Dermis lymphatic vessel endothelial cell (primary cell): ENCODE measurements around the gene ZXDC. TPM values are rescaled to one million over a fixed set of nuclear protein-coding genes. Genes with fewer than 3 reads are reported as not detected.

Source experiments
- total RNA-seq: library from RNA; depleted of rRNA; stranded (reverse); fragments of >200 nt; gene quantifications from 2 replicates; pipeline ENCODE4 v1.2.1, GENCODE V29; 2014

The ZXDC gene, protein sequence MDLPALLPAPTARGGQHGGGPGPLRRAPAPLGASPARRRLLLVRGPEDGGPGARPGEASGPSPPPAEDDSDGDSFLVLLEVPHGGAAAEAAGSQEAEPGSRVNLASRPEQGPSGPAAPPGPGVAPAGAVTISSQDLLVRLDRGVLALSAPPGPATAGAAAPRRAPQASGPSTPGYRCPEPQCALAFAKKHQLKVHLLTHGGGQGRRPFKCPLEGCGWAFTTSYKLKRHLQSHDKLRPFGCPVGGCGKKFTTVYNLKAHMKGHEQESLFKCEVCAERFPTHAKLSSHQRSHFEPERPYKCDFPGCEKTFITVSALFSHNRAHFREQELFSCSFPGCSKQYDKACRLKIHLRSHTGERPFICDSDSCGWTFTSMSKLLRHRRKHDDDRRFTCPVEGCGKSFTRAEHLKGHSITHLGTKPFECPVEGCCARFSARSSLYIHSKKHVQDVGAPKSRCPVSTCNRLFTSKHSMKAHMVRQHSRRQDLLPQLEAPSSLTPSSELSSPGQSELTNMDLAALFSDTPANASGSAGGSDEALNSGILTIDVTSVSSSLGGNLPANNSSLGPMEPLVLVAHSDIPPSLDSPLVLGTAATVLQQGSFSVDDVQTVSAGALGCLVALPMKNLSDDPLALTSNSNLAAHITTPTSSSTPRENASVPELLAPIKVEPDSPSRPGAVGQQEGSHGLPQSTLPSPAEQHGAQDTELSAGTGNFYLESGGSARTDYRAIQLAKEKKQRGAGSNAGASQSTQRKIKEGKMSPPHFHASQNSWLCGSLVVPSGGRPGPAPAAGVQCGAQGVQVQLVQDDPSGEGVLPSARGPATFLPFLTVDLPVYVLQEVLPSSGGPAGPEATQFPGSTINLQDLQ
- total RNA-seq, result 14.3 and 14.5 TPM in 2 replicates

DNA sequence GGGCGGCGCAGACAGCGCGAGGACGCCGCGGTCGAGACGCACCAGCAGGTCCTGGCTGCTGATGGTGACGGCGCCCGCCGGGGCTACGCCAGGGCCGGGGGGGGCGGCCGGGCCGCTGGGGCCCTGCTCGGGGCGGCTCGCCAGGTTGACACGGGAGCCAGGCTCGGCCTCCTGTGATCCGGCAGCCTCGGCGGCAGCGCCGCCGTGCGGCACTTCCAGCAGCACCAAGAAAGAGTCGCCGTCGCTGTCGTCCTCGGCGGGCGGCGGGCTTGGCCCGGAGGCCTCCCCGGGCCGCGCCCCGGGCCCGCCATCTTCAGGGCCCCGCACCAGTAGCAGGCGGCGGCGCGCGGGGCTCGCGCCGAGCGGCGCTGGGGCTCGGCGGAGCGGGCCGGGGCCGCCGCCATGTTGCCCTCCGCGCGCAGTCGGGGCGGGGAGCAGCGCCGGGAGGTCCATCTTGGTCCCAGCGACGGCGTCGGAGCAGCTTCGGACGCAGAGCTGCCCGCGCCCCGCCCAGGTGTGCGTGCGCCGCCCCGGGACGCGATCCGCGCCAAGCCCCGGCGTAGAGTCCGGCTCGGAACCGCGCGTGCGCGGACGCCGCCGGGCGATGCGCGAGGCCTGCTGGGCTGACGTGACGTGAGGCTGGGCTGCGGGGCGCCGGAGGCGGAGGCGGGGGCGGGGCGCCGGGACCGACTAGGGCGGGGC, at the start of gene ZXDC:
TSS of gene ZXDC (minus strand) at position 479 of the 702 bp plus-strand sequence. CDS start at position 453, 26 bp downstream.

DNA sequence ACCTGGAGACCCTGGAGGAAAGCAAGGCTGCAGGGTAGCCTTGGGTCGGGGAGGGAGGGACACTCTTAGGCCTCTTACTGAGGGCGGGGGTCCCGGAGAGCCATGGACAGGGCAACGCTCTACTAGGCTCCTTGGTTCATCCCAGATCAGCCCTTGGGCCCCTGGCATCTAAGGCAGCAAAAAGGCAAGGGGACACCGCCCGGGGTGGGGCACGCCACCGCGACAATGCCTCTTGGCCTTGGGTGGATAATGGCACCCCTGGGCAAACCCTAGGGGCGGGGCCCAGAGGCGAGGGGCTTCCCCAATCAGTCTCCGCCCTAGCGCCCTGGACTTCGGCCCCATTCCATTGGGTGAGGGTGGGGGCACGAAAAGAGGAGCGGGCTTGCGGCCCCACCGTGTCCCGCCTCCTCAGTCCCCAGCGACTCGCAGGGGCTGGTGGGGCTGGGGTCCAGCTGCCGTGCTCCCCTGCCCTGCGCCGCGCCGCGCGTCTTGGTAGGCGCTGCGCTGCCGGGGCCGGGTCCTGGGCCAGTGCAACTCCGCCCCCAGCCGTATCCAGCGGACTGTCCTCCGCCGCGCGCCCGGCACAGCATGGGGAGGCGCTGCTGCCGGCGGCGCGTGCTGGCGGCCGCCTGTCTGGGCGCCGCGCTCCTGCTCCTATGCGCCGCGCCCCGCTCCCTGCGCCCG, 48.2 kb upstream of the ZXDC start, which contains the start of gene CHST13:
TSS of gene CHST13 (plus strand) at position 411 of the 684 bp plus-strand sequence. CDS start at position 589, 178 bp downstream.

DNA sequence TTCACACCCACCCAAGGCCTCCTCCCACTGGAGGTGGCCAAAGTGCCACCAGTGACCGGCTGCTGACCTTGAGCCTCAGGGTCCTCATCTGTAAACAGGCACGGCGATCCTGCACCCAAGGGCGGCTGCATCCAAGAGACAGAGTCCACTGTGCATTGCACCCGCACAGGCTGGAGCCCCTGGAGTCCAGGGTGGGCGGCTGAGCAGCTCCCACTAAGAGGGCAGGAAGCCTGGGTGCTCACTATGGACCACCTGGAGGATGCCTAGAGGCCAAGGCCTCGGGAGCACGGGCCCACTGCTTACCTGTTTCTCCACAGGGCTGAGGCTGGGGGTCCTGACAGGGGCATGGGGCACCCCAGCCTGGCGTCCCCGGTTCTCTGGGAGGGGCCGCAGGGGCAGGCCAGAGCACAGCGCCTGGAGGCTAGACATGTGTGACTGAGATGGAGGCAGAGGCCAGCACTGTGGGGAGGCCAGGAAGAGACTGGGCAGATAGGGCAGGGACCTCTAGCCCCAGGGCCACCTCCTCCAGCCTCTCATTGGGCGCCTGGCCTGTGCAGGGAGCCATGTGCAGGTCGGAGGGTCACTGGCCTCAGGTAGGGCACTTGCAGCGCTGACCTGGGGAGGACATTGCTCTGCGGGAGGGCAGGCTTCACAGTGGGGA, 41.7 kb upstream of the ZXDC start, which contains the start of gene UROC1:
TSS of gene UROC1 (minus strand) at position 483 of the 661 bp plus-strand sequence. CDS start at position 429, 54 bp downstream.

DNA sequence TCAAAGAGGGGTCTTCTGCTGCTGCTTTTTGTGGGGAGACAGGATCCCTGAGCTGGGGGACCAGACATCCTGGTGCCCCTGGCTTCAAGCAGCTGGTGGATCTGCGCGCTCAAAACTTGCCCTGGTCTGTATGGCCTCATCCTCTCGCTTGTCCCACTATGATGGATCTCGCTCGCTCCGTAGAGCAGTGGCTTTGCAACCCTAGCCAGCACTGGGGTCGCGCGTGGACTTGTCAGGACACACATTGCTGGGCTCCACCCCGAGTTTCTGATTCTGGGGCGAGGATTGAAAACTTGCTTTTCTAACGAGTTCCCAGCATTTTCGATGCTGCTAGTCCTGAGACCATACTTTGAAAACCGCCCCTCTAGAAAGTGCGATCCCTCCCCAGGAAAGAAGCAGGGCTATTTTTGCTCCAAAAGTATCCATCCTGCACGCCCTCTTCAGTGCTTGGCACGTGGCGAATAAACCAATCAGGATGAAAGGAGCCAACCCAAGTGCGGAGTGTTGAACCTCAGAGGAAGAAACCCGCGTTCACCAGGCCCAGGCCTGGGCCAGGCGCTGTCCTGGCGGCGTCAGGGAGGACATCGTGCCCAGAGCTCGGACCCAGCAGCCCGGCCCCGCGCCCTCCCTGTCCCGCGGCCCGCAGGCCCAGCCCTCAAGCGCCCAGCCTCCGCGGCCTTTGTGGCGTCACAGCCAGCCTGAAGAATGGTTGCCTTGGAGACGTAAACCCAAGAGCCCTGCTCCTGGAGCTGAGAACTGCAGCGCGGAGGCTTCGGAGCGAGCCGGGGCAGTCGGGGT, 81.3 kb downstream of the ZXDC start, which contains the start of gene CFAP100:
TSS of gene CFAP100 (plus strand) at position 731 of the 798 bp plus-strand sequence. CDS start 1,092 bp downstream, outside the sequence.

Other genes with a start within 250 kb of the ZXDC start
- gene KLF15, start 118.5 kb downstream of the ZXDC start, total RNA-seq, result 4.3 and 10.7 TPM in 2 replicates
- not detected in 2 replicates for gene CFAP100, start 81.0 kb downstream of the ZXDC start, total RNA-seq
- under 0.01 TPM in 1 of 2 replicates, not detected in the other for gene UROC1, start 41.9 kb upstream of the ZXDC start, total RNA-seq
- not detected in 2 replicates for gene CHST13, start 48.3 kb upstream of the ZXDC start, total RNA-seq
- gene C3orf22, start 83.0 kb upstream of the ZXDC start, total RNA-seq, result not detected in 2 replicates
- gene TXNRD3, start 179.2 kb upstream of the ZXDC start, total RNA-seq, result 11.1 and 16.2 TPM in 2 replicates
- 4.8 and 6.8 TPM in 2 replicates for gene CHCHD6, start 228.3 kb upstream of the ZXDC start, total RNA-seq